Neural cell (in vitro differentiated cells): ENCODE measurements around the gene JAZF1. TPM values are rescaled to one million over a fixed set of nuclear protein-coding genes. Genes with fewer than 3 reads are reported as not detected.

Source experiments
- H2AFZ ChIP-seq: fragments of 200-600, 300-800 bp; sonication (generic), shearing (Covaris generic); 2 replicates; pipeline ENCODE4 v1.6.0; 2014; ENCODE audit warnings: low read depth, mild to moderate bottlenecking, antibody characterized with exemption, low read length, moderate library complexity
- H3F3A ChIP-seq: fragments of 200-600 bp; shearing (Covaris generic); 2 replicates; pipeline ENCODE4 v1.6.1; 2016; ENCODE audit warnings: mild to moderate bottlenecking, moderate library complexity, mixed read lengths, antibody characterized with exemption, low read length; ENCODE audit not compliant: insufficient read depth, poor library complexity, severe bottlenecking
- H3K27ac ChIP-seq: fragments of 200-600, 300-800 bp; sonication (generic), shearing (Covaris generic); 2 replicates; pipeline ENCODE4 v1.5.1; 2014; ENCODE audit warnings: mild to moderate bottlenecking, low read length, moderate library complexity
- H3K27me3 ChIP-seq: fragments of 300-800, 200-600 bp; sonication (generic), shearing (Covaris generic); 2 replicates; pipeline ENCODE4 v1.6.0; 2014; ENCODE audit warnings: mild to moderate bottlenecking, low read depth, low read length, moderate library complexity; ENCODE audit not compliant: insufficient read depth
- H3K36me3 ChIP-seq: fragments of 300-800, 200-600 bp; sonication (generic), shearing (Covaris generic); 2 replicates; pipeline ENCODE4 v1.5.1; 2014; ENCODE audit warnings: mild to moderate bottlenecking, antibody characterized with exemption, low read length, moderate library complexity; ENCODE audit not compliant: insufficient read depth
- H3K4me2 ChIP-seq: fragments of 300-800, 200-600 bp; sonication (generic), shearing (Covaris generic); 2 replicates; pipeline ENCODE4 v1.6.0; 2014; ENCODE audit warnings: mild to moderate bottlenecking, low read length
- H3K4me3 ChIP-seq: fragments of 300-800, 200-600 bp; sonication (generic), shearing (Covaris generic); 2 replicates; pipeline ENCODE4 v1.5.1; 2014; ENCODE audit warnings: mild to moderate bottlenecking, low read length, moderate library complexity
- H3K79me2 ChIP-seq: fragments of 200-600 bp; shearing (Covaris generic); replicated peaks from 2 replicates; pipeline ENCODE4 v1.6.0; 2014; ENCODE audit warnings: mild to moderate bottlenecking, low read length, moderate library complexity; ENCODE audit not compliant: insufficient read depth
- H3K9ac ChIP-seq: fragments of 300-800, 200-600 bp; sonication (generic), shearing (Covaris generic); 2 replicates; pipeline ENCODE4 v1.6.1; 2016; ENCODE audit warnings: mild to moderate bottlenecking, low read length, mixed read lengths
- H3K9me2 ChIP-seq: fragments of 200-600 bp; shearing (Covaris generic); 2 replicates; pipeline ENCODE4 v1.6.1; 2016; ENCODE audit warnings: mild to moderate bottlenecking, low read length, mixed read lengths; ENCODE audit not compliant: insufficient read depth
- H3K9me3 ChIP-seq: fragments of 200-600, 300-800 bp; sonication (generic), shearing (Covaris generic); 2 replicates; pipeline ENCODE4 v1.6.1; 2016; ENCODE audit warnings: mild to moderate bottlenecking, mixed run types, low read length, moderate library complexity, mixed read lengths
- H4K20me1 ChIP-seq: fragments of 200-600 bp; shearing (Covaris generic); 2 replicates; pipeline ENCODE4 v1.6.1; 2016; ENCODE audit warnings: mild to moderate bottlenecking, mixed run types; ENCODE audit not compliant: insufficient read depth
- EP300 ChIP-seq: fragments of 450-650 bp; conservative IDR thresholded peaks from 2 replicates; pipeline ENCODE4 v1.6.1; 2014; ENCODE audit warnings: antibody characterized with exemption, mild to moderate bottlenecking, moderate library complexity; ENCODE audit not compliant: poor library complexity, severe bottlenecking
- EZH2 ChIP-seq: fragments of 200-600, 300-800 bp; shearing (Covaris generic), sonication (generic); IDR thresholded peaks from 2 replicates; pipeline ENCODE4 v1.6.1; 2014; ENCODE audit warnings: antibody characterized with exemption, low read length, borderline replicate concordance, mild to moderate bottlenecking; ENCODE audit not compliant: insufficient read depth, poor library complexity, severe bottlenecking
- MXI1 ChIP-seq: fragments of 450-650 bp; conservative IDR thresholded peaks from 2 replicates; pipeline ENCODE4 v1.6.1; 2014; ENCODE audit warnings: antibody characterized with exemption, mild to moderate bottlenecking; ENCODE audit not compliant: poor library complexity, severe bottlenecking
- POLR2AphosphoS5 ChIP-seq: IDR thresholded peaks from 2 replicates; pipeline ENCODE4 v1.6.1; 2012
- RAD21 ChIP-seq: fragments of 450-650 bp; conservative IDR thresholded peaks from 2 replicates; pipeline ENCODE4 v1.6.1; 2014; ENCODE audit warnings: antibody characterized with exemption, mild to moderate bottlenecking, moderate library complexity
- SMC3 ChIP-seq: fragments of 450-650 bp; conservative IDR thresholded peaks from 2 replicates; pipeline ENCODE4 v1.6.1; 2014; ENCODE audit warnings: antibody characterized with exemption, mild to moderate bottlenecking, moderate library complexity; ENCODE audit not compliant: poor library complexity
- TAF1 ChIP-seq: IDR thresholded peaks from 2 replicates; pipeline ENCODE4 v1.6.1; 2012; ENCODE audit warnings: low read depth
- polyA plus RNA-seq: library from polyadenylated mRNA; depleted of rRNA; stranded (reverse); fragments of >200 nt; gene quantifications from 2 replicates; pipeline ENCODE4 v1.2.3, GENCODE V29; 2014
- TF ChIP-seq, protein P1 (sequence below): IDR thresholded peaks from 2 replicates; pipeline ENCODE4 v1.6.1; 2012; ENCODE audit warnings: borderline replicate concordance
- TF ChIP-seq, protein P2 (sequence below): fragments of 450-650 bp; IDR thresholded peaks from 2 replicates; pipeline ENCODE4 v1.5.1; 2014; ENCODE audit warnings: antibody characterized with exemption, mild to moderate bottlenecking, moderate library complexity; ENCODE audit not compliant: poor library complexity, severe bottlenecking

Gene JAZF1
- polyA plus RNA-seq, 1 donor from 2014 or later: 29.5 TPM

DNA sequence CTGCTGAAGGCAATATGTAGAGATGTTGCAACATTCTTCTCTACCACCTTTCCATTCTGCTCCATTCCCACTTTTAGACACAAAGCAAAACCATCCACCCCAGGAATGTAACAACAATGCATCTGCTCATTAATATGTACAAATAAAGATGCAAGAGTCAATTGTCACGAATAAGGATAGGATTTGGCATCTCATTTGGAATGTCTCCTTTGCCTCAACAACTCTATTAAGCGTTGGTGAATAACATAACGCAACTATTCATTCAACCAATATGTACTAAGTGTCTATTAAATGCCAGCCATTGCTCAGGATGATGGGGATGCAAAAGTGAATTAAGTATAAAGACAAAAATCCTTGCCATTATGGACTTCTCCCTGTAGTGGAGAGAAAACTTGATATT, 152.1 kb downstream of the JAZF1 start:
- Histone ChIP-seq H3K27ac (no peak overlapping the region), H3K4me2 (no peak overlapping the region), H3K36me3 (no peaks in the 10 kb centered on the region), H3K4me3 (no peak overlapping the region), H3F3A (no peaks in the 10 kb centered on the region), H3K9me3 (no peaks in the 10 kb centered on the region), H2AFZ (no peak overlapping the region), H3K9ac (no peak overlapping the region), H3K79me2 (no peaks in the 10 kb centered on the region), H3K9me2 (no peaks in the 10 kb centered on the region), H4K20me1 (no peaks in the 10 kb centered on the region), H3K27me3 (no peaks in the 10 kb centered on the region)
- no peak for TF ChIP-seq EZH2
- no peak for TF ChIP-seq SMC3
- TF ChIP-seq, protein P1, sequence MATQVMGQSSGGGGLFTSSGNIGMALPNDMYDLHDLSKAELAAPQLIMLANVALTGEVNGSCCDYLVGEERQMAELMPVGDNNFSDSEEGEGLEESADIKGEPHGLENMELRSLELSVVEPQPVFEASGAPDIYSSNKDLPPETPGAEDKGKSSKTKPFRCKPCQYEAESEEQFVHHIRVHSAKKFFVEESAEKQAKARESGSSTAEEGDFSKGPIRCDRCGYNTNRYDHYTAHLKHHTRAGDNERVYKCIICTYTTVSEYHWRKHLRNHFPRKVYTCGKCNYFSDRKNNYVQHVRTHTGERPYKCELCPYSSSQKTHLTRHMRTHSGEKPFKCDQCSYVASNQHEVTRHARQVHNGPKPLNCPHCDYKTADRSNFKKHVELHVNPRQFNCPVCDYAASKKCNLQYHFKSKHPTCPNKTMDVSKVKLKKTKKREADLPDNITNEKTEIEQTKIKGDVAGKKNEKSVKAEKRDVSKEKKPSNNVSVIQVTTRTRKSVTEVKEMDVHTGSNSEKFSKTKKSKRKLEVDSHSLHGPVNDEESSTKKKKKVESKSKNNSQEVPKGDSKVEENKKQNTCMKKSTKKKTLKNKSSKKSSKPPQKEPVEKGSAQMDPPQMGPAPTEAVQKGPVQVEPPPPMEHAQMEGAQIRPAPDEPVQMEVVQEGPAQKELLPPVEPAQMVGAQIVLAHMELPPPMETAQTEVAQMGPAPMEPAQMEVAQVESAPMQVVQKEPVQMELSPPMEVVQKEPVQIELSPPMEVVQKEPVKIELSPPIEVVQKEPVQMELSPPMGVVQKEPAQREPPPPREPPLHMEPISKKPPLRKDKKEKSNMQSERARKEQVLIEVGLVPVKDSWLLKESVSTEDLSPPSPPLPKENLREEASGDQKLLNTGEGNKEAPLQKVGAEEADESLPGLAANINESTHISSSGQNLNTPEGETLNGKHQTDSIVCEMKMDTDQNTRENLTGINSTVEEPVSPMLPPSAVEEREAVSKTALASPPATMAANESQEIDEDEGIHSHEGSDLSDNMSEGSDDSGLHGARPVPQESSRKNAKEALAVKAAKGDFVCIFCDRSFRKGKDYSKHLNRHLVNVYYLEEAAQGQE: no peak
- no peak for TF ChIP-seq RAD21
- TF ChIP-seq POLR2AphosphoS5: no peak
- TF ChIP-seq, protein P2, sequence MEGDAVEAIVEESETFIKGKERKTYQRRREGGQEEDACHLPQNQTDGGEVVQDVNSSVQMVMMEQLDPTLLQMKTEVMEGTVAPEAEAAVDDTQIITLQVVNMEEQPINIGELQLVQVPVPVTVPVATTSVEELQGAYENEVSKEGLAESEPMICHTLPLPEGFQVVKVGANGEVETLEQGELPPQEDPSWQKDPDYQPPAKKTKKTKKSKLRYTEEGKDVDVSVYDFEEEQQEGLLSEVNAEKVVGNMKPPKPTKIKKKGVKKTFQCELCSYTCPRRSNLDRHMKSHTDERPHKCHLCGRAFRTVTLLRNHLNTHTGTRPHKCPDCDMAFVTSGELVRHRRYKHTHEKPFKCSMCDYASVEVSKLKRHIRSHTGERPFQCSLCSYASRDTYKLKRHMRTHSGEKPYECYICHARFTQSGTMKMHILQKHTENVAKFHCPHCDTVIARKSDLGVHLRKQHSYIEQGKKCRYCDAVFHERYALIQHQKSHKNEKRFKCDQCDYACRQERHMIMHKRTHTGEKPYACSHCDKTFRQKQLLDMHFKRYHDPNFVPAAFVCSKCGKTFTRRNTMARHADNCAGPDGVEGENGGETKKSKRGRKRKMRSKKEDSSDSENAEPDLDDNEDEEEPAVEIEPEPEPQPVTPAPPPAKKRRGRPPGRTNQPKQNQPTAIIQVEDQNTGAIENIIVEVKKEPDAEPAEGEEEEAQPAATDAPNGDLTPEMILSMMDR: no peak

DNA sequence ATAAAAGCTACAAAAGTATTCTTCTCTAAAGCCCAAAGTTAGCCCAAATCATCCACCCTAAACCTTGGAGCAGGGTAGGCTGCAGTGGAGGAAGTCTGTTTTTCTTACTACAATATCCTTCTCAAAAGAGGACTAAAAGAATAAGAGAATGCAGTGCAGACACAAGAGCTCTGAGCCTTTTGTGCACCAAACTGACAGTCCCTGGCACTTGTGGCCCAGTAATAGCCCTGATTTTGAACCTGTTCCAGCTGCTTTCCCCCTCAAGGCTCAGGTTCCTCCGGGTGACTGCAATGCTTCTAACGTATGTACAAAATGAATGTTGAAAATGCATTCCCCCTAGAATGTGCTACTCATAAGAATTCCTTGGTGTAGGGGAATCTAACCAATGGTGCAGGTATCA, 154.4 kb downstream of the JAZF1 start:
- H2AFZ ChIP-seq: no peak overlapping the region
- no peaks in the 10 kb centered on the region for H3K79me2 ChIP-seq
- no peaks in the 10 kb centered on the region for H3K27me3 ChIP-seq
- H3K4me2 ChIP-seq: no peak overlapping the region
- H3F3A ChIP-seq: no peaks in the 10 kb centered on the region
- H3K27ac ChIP-seq: no peak overlapping the region
- no peak overlapping the region for H3K4me3 ChIP-seq
- H3K9me3 ChIP-seq: no peaks in the 10 kb centered on the region
- no peaks in the 10 kb centered on the region for H3K36me3 ChIP-seq
- H3K9ac ChIP-seq: no peak overlapping the region
- no peaks in the 10 kb centered on the region for H3K9me2 ChIP-seq
- no peaks in the 10 kb centered on the region for H4K20me1 ChIP-seq
- TF ChIP-seq RAD21: no peak
- TF ChIP-seq TAF1: no peak
- TF ChIP-seq POLR2AphosphoS5: no peak
- TF ChIP-seq EP300: no peak
- TF ChIP-seq, protein P2: no peak
- TF ChIP-seq SMC3: no peak
- TF ChIP-seq, protein P1: no peak
- TF ChIP-seq EZH2: no peak
- TF ChIP-seq MXI1: no peak
